Measurements from ENCODE around the gene IGF1R. TPM values are rescaled to one million over a fixed set of nuclear protein-coding genes. Genes with fewer than 3 reads are reported as not detected.

Gene IGF1R
- total RNA-seq, 4 donors from 2014 or later = 87.8 to 173 (median 107) TPM

DNA sequence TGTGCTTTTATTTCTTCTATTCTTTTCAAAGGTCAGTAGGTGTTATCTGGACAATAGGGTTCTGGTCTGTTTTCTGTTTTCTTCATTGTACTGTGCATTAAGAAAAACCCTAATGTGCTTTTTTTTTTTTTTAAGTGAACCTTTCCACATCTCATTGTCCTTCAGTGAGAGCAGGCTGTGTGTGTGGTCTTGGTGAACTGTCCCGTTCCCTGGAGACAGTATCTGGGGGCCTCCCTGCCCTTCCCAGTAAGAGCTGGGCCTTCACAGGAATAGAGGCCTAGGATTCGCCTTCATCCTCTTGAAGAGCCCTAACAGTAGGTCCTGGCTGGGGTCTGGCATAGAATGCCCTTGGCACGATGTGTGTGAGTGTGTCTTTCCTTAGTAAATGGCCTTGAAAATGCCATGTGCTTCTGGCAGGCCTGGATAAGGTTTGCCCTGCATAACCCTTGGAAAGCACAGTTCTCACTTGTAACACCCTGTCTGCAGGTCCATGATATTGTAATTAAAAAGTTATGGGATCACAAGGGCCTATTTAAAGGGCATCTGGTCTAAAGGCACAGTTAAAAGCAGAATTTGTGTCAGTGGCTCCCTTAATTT is 81.2 kb downstream of the IGF1R start:
- DNase-seq (ENCODE audit: low spot score in 2 of 2) = no peak
- Histone ChIP-seq H3K27me3 (no peaks in the 10 kb centered on the region), H3K27ac (peak overlapping the region; percentile 67), H3K36me3 (no peaks in the 10 kb centered on the region), H3K4me3 (no peak overlapping the region), H3K4me1 (peaks cover 47% of the 10 kb centered on the region), H3K9me3 (no peaks in the 10 kb centered on the region)
- 66% methylated on average over 3 of the region's 3 CpGs for WGBS
- no peak for TF ChIP-seq POLR2AphosphoS5 (IDR thresholded peaks at IDR 0.05)
- no peak for TF ChIP-seq POLR2A (IDR thresholded peaks at IDR 0.05)
- TF ChIP-seq, protein P1, sequence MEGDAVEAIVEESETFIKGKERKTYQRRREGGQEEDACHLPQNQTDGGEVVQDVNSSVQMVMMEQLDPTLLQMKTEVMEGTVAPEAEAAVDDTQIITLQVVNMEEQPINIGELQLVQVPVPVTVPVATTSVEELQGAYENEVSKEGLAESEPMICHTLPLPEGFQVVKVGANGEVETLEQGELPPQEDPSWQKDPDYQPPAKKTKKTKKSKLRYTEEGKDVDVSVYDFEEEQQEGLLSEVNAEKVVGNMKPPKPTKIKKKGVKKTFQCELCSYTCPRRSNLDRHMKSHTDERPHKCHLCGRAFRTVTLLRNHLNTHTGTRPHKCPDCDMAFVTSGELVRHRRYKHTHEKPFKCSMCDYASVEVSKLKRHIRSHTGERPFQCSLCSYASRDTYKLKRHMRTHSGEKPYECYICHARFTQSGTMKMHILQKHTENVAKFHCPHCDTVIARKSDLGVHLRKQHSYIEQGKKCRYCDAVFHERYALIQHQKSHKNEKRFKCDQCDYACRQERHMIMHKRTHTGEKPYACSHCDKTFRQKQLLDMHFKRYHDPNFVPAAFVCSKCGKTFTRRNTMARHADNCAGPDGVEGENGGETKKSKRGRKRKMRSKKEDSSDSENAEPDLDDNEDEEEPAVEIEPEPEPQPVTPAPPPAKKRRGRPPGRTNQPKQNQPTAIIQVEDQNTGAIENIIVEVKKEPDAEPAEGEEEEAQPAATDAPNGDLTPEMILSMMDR (IDR thresholded peaks at IDR 0.05) = no peak
- no peak for TF ChIP-seq EP300 (IDR thresholded peaks at IDR 0.05)

DNA sequence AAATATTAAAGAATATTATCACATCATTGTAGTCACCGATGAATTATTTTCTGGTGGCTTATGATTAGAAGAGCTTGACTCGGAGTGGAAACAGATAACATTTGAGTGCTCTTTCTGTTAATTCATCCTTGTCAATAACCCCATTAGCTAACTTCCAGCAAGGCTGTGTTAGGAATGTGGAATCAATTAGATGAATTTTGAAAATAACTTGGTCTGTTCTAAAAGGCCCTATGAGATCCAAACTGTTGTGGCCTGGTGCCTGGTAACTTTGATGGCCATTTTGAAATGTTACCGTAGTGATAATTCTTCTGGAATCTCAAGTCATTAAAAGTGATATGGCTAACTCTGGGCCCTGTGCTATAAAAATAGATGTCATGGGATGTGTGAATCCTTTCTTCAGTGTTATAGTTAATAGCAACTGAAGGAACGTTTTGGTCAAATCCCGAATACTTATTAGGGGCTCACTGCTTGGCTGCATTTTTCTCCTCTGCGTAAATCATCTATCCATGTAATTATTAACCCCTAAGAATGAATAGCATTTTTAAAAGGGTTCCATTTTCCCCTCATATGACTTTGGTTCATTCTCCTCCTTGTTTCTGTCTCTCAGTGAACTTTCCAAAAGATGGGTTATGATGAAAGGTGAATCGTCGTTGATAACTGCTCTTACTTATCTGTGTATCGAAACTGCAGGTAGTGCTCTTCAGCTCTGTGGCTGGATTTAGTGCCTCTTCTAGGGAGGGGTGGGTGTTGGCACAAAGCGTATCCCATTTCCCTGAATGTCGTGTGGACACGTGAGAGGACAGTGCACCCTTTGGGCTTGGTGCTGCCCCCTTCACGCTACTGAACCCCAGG is 82.7 kb downstream of the IGF1R start:
- H3K4me3 ChIP-seq = no peak overlapping the region
- H3K27ac ChIP-seq = peak overlapping the region; percentile 1
- DNase-seq (ENCODE audit: low spot score in 2 of 2) = no peak
- H3K27me3 ChIP-seq = no peaks in the 10 kb centered on the region
- TF ChIP-seq POLR2AphosphoS5 (IDR thresholded peaks at IDR 0.05) (no peak), POLR2A (IDR thresholded peaks at IDR 0.05) (no peak), EP300 (IDR thresholded peaks at IDR 0.05) (no peak)
- TF ChIP-seq, protein P1 (IDR thresholded peaks at IDR 0.05) = no peak
- no peaks in the 10 kb centered on the region for H3K36me3 ChIP-seq
- H3K9me3 ChIP-seq = no peaks in the 10 kb centered on the region
- peaks cover 58% of the 10 kb centered on the region for H3K4me1 ChIP-seq
- WGBS = 87% methylated on average over 13 of the region's 13 CpGs

DNA sequence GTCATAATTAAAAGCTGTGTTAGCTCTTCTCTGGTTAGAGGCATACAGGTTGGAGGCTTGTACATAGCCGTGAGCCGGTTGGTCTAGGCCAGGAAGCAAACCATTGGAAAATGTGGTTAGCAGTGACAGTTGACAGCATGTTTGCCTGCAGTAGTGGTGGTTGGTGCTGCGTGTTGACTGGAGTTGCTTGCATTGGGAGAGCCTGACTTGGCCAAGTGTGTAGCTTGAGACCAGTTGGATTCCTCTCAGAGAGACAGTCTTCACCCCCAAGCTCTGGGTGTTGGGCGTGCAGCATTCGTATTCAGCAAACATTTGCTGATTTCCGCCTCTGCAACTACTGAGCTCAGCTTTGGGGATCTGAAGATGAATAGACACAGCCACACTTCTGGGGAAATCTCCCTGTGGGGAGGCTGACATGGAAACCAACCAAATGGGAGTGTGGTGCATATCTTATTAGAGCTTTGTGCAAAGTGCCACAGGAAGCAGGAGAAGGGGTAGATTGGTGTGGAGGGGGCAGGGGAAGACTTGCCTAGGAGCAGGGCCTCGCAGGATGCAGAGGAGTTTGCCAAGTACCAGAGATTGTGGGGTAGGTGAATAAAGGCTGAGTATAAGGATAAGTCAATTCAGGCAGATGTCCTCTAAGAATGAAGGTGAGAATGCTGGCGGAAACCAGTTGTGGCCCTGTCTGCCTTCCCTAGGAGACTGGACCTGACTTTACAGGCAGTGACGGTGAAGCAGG is 83.5 kb downstream of the IGF1R start:
- no peak for DNase-seq (ENCODE audit: low spot score in 2 of 2)
- Histone ChIP-seq H3K9me3 (no peaks in the 10 kb centered on the region), H3K4me1 (peaks cover 59% of the 10 kb centered on the region), H3K36me3 (no peaks in the 10 kb centered on the region), H3K27me3 (no peaks in the 10 kb centered on the region), H3K27ac (peak overlapping the region; percentile 1), H3K4me3 (no peak overlapping the region)
- TF ChIP-seq POLR2AphosphoS5 (IDR thresholded peaks at IDR 0.05) = no peak
- TF ChIP-seq, protein P1 (IDR thresholded peaks at IDR 0.05) = no peak
- TF ChIP-seq EP300 (IDR thresholded peaks at IDR 0.05) = no peak
- TF ChIP-seq POLR2A (IDR thresholded peaks at IDR 0.05) = no peak
- WGBS = 95% methylated on average over 9 of the region's 9 CpGs

DNA sequence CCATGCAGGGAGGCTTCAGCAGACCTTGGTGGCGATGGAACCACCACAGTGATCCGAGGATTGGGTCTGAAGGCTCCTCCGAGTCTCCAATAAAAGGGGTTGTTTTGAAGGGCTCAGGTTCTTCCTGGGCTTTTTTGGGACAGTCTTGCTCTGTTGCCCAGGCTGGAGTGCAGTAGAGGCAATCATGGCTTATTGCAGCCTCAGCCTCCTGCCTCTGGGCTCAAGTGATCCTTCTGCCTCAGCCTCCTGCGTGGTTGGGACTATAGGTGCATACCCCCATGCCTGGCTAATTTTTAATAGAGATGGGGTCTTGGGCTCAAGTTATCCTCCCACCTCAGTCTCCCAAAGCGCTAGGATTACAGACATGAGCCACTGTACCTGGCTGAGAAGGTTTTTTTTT is 84.8 kb downstream of the IGF1R start:
- Histone ChIP-seq H3K27me3 (no peaks in the 10 kb centered on the region), H3K9me3 (no peaks in the 10 kb centered on the region), H3K36me3 (no peaks in the 10 kb centered on the region), H3K27ac (no peak overlapping the region), H3K4me3 (no peak overlapping the region), H3K4me1 (peaks cover 47% of the 10 kb centered on the region)
- TF ChIP-seq POLR2AphosphoS5 (IDR thresholded peaks at IDR 0.05) (no peak), EP300 (IDR thresholded peaks at IDR 0.05) (no peak), POLR2A (IDR thresholded peaks at IDR 0.05) (no peak)
- TF ChIP-seq, protein P1 (IDR thresholded peaks at IDR 0.05) = no peak
- no peak for DNase-seq (ENCODE audit: low spot score in 2 of 2)
- 100% methylated on average over 5 of the region's 5 CpGs for WGBS

Data from suprapubic skin (tissue), 4 donors.